Measurements from ENCODE around the gene RSPH3.

RSPH3 gene

GRCh38 chr6:158943380-158944032 lies 56.5 kb downstream of the RSPH3 start:
- H3K36me3 ChIP-seq (ENCODE audit: control insufficient read depth, insufficient read depth, low read length): no peaks in the 10 kb centered on the region
- no peaks in the 10 kb centered on the region for H3K27me3 ChIP-seq (ENCODE audit: insufficient read depth, low read length, poor library complexity)
- no peaks in the 10 kb centered on the region for H3K79me2 ChIP-seq (ENCODE audit: control insufficient read depth, insufficient read depth, low read length)
- no peak overlapping the region for H3K4me2 ChIP-seq (ENCODE audit: low read length)
- DNase-seq: no peak
- no CpG with 5 or more reads among the region's 3 CpGs for WGBS (ENCODE audit: extremely low coverage, insufficient coverage, low lambda C conversion rate)
- no peak overlapping the region for H2BK15ac ChIP-seq (replicated peaks; ENCODE audit: low read depth)
- no peak overlapping the region for H3K23ac ChIP-seq (ENCODE audit: low read length)
- H3K56ac ChIP-seq (ENCODE audit: low read length): no peak overlapping the region
- H3K4ac ChIP-seq (ENCODE audit: low read depth, low read length): no peak overlapping the region
- H2BK5ac ChIP-seq (ENCODE audit: low read length): no peak overlapping the region
- no peaks in the 10 kb centered on the region for H3K79me1 ChIP-seq (ENCODE audit: low read length)
- no peak overlapping the region for H2BK120ac ChIP-seq (ENCODE audit: low read depth, low read length)
- H2AK5ac ChIP-seq (ENCODE audit: low read length): no peak overlapping the region
- H3K18ac ChIP-seq (ENCODE audit: low read length): no peak overlapping the region
- no peak overlapping the region for H4K8ac ChIP-seq (ENCODE audit: low read depth, low read length)
- H4K5ac ChIP-seq (ENCODE audit: low read length): no peak overlapping the region
- H3K9ac ChIP-seq (ENCODE audit: low read length): no peak overlapping the region
- no peak overlapping the region for H3K4me3 ChIP-seq (ENCODE audit: low read length)
- H3K4me1 ChIP-seq (ENCODE audit: control insufficient read depth, low read depth, low read length): peaks cover 2% of the 10 kb centered on the region
- H3K27ac ChIP-seq (ENCODE audit: low read depth, low read length): no peak overlapping the region

- H3K27me3 ChIP-seq (ENCODE audit: insufficient read depth, low read length, poor library complexity): no peaks in the 10 kb centered on the region
- no peaks in the 10 kb centered on the region for H3K79me1 ChIP-seq (ENCODE audit: low read length)
- H2BK120ac ChIP-seq (ENCODE audit: low read depth, low read length): no peak overlapping the region
- no peak overlapping the region for H3K18ac ChIP-seq (ENCODE audit: low read length)
- no CpG with 5 or more reads among the region's 2 CpGs for WGBS (ENCODE audit: extremely low coverage, insufficient coverage, low lambda C conversion rate)
- no peak overlapping the region for H3K27ac ChIP-seq (ENCODE audit: low read depth, low read length)
- H2AK5ac ChIP-seq (ENCODE audit: low read length): no peak overlapping the region
- no peak overlapping the region for H3K4ac ChIP-seq (ENCODE audit: low read depth, low read length)
- no peaks in the 10 kb centered on the region for H3K79me2 ChIP-seq (ENCODE audit: control insufficient read depth, insufficient read depth, low read length)
- H3K4me1 ChIP-seq (ENCODE audit: control insufficient read depth, low read depth, low read length): peaks cover 2% of the 10 kb centered on the region
- H3K23ac ChIP-seq (ENCODE audit: low read length): no peak overlapping the region
- H3K9ac ChIP-seq (ENCODE audit: low read length): no peak overlapping the region
- H3K36me3 ChIP-seq (ENCODE audit: control insufficient read depth, insufficient read depth, low read length): no peaks in the 10 kb centered on the region
- DNase-seq: no peak
- no peak overlapping the region for H3K4me2 ChIP-seq (ENCODE audit: low read length)
- H4K8ac ChIP-seq (ENCODE audit: low read depth, low read length): no peak overlapping the region
- H4K5ac ChIP-seq (ENCODE audit: low read length): no peak overlapping the region
- no peak overlapping the region for H3K4me3 ChIP-seq (ENCODE audit: low read length)
- H2BK5ac ChIP-seq (ENCODE audit: low read length): no peak overlapping the region
- H2BK15ac ChIP-seq (replicated peaks; ENCODE audit: low read depth): no peak overlapping the region
- H3K56ac ChIP-seq (ENCODE audit: low read length): no peak overlapping the region
These were observed 57.7 kb downstream of the RSPH3 start for GRCh38 chr6:158942349-158942748.

GRCh38 chr6:158941246-158941645 lies 58.8 kb downstream of the RSPH3 start:
- no peak overlapping the region for H2BK5ac ChIP-seq (ENCODE audit: low read length)
- no peak overlapping the region for H3K18ac ChIP-seq (ENCODE audit: low read length)
- no peak overlapping the region for H2AK5ac ChIP-seq (ENCODE audit: low read length)
- no peak for DNase-seq
- H2BK120ac ChIP-seq (ENCODE audit: low read depth, low read length): no peak overlapping the region
- H3K4me1 ChIP-seq (ENCODE audit: control insufficient read depth, low read depth, low read length): peaks cover 2% of the 10 kb centered on the region
- peak overlapping the region; percentile 23 for H4K5ac ChIP-seq (ENCODE audit: low read length)
- no peaks in the 10 kb centered on the region for H3K79me2 ChIP-seq (ENCODE audit: control insufficient read depth, insufficient read depth, low read length)
- H3K23ac ChIP-seq (ENCODE audit: low read length): peak overlapping the region; percentile 45
- H3K9ac ChIP-seq (ENCODE audit: low read length): no peak overlapping the region
- H3K36me3 ChIP-seq (ENCODE audit: control insufficient read depth, insufficient read depth, low read length): no peaks in the 10 kb centered on the region
- no peak overlapping the region for H2BK15ac ChIP-seq (replicated peaks; ENCODE audit: low read depth)
- H3K4ac ChIP-seq (ENCODE audit: low read depth, low read length): no peak overlapping the region
- no CpG with 5 or more reads among the region's 2 CpGs for WGBS (ENCODE audit: extremely low coverage, insufficient coverage, low lambda C conversion rate)
- H3K27ac ChIP-seq (ENCODE audit: low read depth, low read length): no peak overlapping the region
- H4K8ac ChIP-seq (ENCODE audit: low read depth, low read length): no peak overlapping the region
- no peak overlapping the region for H3K56ac ChIP-seq (ENCODE audit: low read length)
- no peaks in the 10 kb centered on the region for H3K79me1 ChIP-seq (ENCODE audit: low read length)
- no peak overlapping the region for H3K4me3 ChIP-seq (ENCODE audit: low read length)
- H3K4me2 ChIP-seq (ENCODE audit: low read length): no peak overlapping the region
- H3K27me3 ChIP-seq (ENCODE audit: insufficient read depth, low read length, poor library complexity): no peaks in the 10 kb centered on the region

GRCh38 chr6:158939255-158940159 lies 60.5 kb downstream of the RSPH3 start:
- Histone ChIP-seq H3K4me1 (ENCODE audit: control insufficient read depth, low read depth, low read length) (peaks cover 2% of the 10 kb centered on the region), H3K23ac (ENCODE audit: low read length) (no peak overlapping the region), H2BK15ac (replicated peaks; ENCODE audit: low read depth) (no peak overlapping the region), H3K4ac (ENCODE audit: low read depth, low read length) (no peak overlapping the region), H3K79me1 (ENCODE audit: low read length) (no peaks in the 10 kb centered on the region), H4K8ac (ENCODE audit: low read depth, low read length) (no peak overlapping the region), H3K27ac (ENCODE audit: low read depth, low read length) (no peak overlapping the region), H3K4me2 (ENCODE audit: low read length) (peak overlapping the region; percentile 65), H3K79me2 (ENCODE audit: control insufficient read depth, insufficient read depth, low read length) (no peaks in the 10 kb centered on the region), H3K9ac (ENCODE audit: low read length) (peak overlapping the region; percentile 57), H3K36me3 (ENCODE audit: control insufficient read depth, insufficient read depth, low read length) (no peaks in the 10 kb centered on the region), H2AK5ac (ENCODE audit: low read length) (no peak overlapping the region), H2BK120ac (ENCODE audit: low read depth, low read length) (no peak overlapping the region), H3K56ac (ENCODE audit: low read length) (peak overlapping the region; percentile 80), H4K5ac (ENCODE audit: low read length) (no peak overlapping the region), H2BK5ac (ENCODE audit: low read length) (no peak overlapping the region), H3K4me3 (ENCODE audit: low read length) (peak overlapping the region; percentile 25), H3K18ac (ENCODE audit: low read length) (no peak overlapping the region), H3K27me3 (ENCODE audit: insufficient read depth, low read length, poor library complexity) (no peaks in the 10 kb centered on the region)
- DNase-seq: peak; percentile 62
- WGBS (ENCODE audit: extremely low coverage, insufficient coverage, low lambda C conversion rate): no CpG with 5 or more reads among the region's 37 CpGs

GRCh38 chr6:158938811-158939254 lies 61.2 kb downstream of the RSPH3 start:
- Histone ChIP-seq H4K8ac (ENCODE audit: low read depth, low read length) (no peak overlapping the region), H3K18ac (ENCODE audit: low read length) (no peak overlapping the region), H3K23ac (ENCODE audit: low read length) (no peak overlapping the region), H2BK15ac (replicated peaks; ENCODE audit: low read depth) (no peak overlapping the region), H3K56ac (ENCODE audit: low read length) (peak overlapping the region; percentile 80), H3K9ac (ENCODE audit: low read length) (peak overlapping the region; percentile 57), H3K4me1 (ENCODE audit: control insufficient read depth, low read depth, low read length) (peaks cover 2% of the 10 kb centered on the region), H3K4ac (ENCODE audit: low read depth, low read length) (no peak overlapping the region), H2BK5ac (ENCODE audit: low read length) (no peak overlapping the region), H3K79me2 (ENCODE audit: control insufficient read depth, insufficient read depth, low read length) (no peaks in the 10 kb centered on the region), H3K27ac (ENCODE audit: low read depth, low read length) (no peak overlapping the region), H3K4me2 (ENCODE audit: low read length) (peak overlapping the region; percentile 65), H2BK120ac (ENCODE audit: low read depth, low read length) (no peak overlapping the region), H3K27me3 (ENCODE audit: insufficient read depth, low read length, poor library complexity) (no peaks in the 10 kb centered on the region), H2AK5ac (ENCODE audit: low read length) (no peak overlapping the region), H3K79me1 (ENCODE audit: low read length) (no peaks in the 10 kb centered on the region), H4K5ac (ENCODE audit: low read length) (no peak overlapping the region), H3K4me3 (ENCODE audit: low read length) (no peak overlapping the region), H3K36me3 (ENCODE audit: control insufficient read depth, insufficient read depth, low read length) (no peaks in the 10 kb centered on the region)
- DNase-seq: peak; percentile 23
- no CpG with 5 or more reads among the region's 23 CpGs for WGBS (ENCODE audit: extremely low coverage, insufficient coverage, low lambda C conversion rate)

Data from mesendoderm (in vitro differentiated cells).